ENCODE results near the gene DAAM1.

Gene DAAM1

DNA sequence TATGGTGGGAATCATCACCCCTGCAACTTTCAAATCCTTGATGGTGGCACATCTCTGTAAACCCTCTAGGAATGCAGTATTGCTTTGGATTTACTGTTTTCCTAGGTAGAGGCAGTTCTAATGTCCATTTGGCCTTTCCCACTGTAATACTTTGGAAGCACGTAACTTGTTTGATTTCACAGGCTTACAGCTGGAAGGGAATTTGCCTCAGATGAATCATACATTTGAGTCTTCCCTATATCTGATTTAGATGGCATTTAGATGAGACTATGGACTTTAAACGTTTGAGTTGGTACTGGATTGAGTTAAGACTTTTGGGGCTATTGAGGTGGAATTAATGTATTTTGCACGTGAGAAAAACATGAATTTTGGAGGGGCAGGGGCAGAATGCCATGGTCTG is 35.9 kb downstream of the DAAM1 start:
- DNase-seq = no peak

DNA sequence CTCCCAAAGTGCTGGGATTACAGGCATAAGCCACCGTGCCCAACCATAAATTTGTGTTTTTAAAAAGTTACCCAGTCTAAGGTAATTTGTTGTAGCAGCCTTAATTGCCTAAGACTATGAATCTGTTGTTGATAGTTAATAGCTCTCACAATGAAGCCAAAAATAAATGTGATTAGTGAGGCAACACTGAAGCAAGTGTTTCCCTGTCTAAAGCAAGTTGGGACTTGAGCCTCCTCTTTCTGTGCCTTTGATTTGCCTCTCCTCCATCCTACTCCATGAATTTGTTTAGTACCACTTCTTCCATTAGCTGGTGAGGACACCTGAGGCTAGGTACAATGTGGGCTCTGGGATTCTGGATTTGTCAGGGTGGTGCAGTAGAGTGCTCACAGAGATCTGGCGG is 36.8 kb downstream of the DAAM1 start:
- DNase-seq = no peak

DNA sequence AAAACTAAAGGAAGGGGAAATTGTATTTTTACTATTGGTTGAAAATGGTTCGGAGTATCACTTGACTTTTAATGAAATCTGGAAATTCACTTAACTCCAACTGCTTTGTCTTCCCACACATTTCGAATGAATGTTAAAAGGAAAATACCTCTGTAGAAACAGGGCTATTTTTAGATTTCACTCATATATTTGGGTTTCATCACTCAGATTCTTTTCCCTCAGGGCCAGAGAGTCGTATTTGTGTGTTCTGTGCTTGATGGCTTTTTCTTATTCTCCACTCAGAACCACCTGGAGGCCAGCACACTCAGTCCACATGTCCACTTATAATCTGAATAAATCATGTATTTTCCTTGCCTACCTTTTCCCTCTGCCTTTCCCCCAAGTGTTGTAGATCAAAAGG is 40.0 kb downstream of the DAAM1 start:
- DNase-seq = peak; percentile 55

DNA sequence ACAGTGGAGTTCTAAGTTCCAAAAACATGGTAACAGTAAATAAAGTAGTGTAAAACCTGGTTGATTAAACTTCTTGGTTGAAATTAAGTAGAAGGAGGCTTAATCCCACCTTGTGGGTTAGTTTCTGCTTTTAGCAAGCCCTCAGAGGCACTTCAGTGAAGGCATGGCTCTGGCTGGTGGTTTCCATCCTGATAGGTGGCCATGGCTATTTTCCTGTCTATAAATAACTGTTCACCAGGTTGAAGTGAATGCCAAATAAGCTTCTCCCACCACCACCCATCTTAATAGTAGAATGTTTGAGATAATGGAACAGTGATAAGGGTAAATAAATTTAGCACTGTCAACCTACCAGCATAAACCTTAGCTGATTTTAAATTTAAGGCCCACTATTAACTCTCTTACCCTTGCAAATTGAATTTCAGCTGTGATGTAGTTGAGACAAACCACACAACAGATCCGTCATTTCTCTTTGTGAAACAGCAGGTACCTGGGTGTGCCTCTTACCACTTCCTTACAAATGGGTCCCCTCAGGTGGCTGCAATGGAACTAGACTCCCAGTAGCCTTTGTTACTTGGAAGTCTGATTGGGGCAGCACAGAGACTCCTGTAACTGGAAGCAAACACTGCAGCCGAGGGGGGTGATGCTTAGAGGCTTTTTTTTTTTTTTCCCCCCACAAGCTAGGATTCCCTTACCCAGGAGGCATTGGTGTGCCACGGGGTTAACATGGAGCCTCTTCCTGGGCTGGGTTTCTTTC is 41.4 kb downstream of the DAAM1 start:
- DNase-seq = no peak

DNA sequence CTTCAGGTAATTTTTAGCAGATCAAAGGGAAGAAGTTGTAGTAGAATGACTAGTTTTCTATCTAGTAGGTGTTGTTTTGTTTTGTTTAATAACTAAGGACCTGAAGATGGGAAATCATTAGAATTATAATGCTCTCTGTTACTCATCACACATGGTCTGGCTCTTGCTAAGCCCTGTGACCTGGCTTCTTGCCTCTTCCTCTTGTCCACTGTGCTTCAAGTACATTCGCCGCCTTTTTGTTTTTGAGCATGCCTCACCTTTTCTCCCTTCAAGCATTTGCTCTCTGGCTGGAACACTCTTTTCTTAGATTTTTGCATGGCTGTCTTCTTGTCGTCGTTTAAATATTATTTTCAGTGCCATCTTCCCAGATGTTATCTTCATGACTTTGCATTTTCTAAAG is 47.7 kb downstream of the DAAM1 start:
- DNase-seq = no peak

DNA sequence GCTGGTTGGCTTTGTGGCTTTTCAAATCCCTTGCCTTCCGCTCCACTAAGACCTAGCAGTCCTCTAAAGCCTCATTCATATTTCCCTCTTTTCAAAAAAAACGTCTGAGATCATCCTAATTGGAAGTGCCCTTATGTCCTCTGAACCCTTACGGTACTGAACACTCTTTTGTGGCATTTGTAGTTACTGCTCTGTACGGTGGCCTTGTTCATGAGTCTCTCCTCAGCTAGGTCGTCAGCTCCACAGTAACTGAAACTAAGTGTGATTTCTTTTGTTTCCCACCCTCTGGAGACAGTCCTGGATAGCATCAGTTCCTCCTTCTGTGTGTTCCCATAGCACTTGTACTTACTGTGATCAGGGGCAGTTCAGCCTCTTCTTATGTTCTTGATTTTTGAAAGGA is 49.7 kb downstream of the DAAM1 start:
- DNase-seq = no peak

DNA sequence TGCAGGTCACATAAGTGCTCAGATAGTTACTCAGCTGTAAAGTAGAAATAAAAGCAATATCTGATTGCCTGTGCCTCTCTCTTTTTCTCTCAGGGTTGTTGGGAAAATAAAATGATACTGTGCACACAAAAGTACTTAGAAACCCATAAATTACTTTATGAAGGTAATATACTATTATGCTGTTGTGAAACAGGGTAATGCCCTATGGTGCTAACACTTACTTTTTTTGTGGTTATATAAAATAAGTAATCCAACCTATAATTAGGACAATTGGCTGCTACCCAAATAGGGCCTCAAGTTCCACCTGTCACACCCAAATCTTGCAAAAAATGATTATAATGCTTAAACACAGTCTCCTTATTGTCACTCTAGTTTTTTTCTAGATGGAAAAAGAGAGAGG is 50.6 kb downstream of the DAAM1 start:
- DNase-seq = no peak

DNA sequence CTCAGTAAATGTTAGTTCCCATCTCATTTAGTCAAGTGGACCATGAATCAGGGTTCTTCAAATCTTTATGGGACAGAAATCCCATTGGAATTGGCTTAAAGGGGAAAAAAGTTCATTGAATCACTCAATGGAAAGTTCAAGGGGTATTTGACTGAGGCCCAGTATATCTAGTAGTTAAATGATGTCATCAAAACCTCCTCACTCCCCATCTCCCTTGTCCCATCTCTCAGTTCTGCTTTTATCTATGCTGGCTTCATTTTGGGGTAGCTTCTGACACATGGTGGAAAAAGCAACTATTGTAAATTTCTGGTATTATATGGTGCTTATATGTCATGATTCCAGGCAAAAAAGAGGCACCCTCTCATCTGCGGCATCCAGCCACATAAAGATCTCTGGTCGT is 51.9 kb downstream of the DAAM1 start:
- DNase-seq = no peak

DNA sequence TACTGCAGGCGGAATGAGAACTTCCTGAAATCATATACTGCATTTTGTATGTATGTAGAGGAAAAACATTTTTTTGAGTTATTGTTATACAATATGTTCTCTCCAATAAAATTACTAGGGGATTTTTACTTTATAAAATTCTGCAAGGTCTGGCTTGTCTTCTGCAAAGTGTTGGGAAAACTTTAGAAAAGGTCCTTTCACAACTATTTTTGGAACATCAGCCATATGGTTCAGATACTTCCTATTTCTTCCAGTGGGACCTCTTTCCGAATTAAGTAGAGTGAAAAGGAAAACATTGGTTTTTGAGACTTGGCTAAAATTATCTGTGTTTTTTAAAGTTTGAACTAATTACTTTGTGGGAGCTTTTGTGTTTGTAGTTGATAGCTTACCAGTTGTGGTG is 52.7 kb downstream of the DAAM1 start:
- DNase-seq = no peak

DNA sequence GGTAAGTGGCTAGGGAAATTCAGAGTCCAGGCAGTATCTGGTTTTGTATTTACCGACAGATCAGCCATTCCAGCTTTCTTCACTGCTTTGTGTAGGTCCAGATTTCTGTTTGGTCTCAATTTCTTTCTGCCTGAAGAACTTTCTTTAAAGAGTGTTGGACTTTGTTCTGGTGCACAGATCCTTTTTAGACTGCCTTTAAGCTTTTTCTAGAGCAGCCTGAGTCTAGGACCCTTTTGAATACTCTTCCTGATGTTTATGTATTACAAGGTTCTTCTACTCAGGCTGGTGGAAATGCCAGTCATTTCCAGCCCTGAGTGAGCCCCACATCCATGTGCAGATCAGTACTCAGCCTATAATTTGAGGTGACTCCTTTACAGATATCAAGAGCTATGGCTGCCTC is 54.7 kb downstream of the DAAM1 start:
- no peak for DNase-seq

DNA sequence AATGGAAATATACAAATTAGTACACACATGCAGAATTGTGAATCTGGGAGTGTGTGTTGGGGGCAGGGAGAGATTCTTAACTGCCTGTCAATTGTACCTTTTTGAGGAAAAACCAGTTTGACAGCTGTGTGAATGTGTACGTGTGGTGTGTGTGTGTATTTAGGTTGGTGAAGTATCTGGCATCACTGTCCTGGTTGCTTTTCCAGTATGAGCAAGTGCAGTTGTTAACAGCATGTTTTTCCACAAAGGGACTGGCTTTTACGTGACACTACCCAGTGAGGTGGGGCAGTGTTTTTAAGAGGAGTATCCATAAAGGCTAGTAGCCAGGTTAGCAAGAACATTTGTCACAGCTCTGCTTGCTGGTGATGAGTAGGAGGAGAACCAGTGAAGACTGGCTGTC is 56.1 kb downstream of the DAAM1 start:
- no peak for DNase-seq

DNA sequence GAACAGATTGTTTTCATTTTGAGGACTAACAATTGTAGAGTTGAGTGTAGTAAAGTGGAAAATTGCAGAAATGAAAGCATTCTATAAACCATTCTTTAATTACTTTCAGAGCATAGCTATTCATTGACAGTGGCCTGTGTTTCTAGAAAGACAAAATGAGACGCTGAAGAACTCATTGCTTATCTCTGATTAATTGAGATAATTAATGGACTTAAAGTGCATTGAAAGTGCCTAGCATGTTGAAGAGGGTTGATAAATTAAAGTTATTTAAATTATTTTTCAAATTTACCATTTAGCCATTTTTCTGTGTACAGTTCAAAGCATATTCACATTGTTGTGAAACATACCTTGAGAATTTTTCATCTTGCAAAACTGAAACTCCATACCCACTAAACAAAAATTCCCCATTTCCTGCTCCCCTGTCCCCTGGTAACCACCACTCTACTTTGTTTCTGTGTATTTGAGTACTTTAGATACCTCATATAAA is 57.4 kb downstream of the DAAM1 start:
- DNase-seq = no peak

DNA sequence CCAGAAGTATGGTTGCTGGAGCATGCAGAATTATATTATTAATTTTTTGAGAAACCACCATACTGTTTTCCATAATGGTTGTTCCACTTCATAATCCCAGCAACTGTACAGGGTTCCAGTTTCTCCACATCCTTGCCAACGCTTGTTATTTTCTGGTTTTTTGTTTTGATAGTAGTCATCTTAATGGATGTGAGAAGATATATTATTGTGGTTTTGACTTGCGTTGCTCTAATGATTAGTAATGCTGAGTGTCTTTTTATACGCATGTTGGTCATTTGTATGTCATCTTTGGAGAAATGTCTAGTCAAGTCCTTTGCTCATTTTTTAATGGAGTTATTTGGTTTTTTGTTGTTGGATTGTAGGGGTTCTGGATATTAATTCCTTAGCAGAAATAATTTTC is 58.1 kb downstream of the DAAM1 start:
- DNase-seq = peak; percentile 47

DNA sequence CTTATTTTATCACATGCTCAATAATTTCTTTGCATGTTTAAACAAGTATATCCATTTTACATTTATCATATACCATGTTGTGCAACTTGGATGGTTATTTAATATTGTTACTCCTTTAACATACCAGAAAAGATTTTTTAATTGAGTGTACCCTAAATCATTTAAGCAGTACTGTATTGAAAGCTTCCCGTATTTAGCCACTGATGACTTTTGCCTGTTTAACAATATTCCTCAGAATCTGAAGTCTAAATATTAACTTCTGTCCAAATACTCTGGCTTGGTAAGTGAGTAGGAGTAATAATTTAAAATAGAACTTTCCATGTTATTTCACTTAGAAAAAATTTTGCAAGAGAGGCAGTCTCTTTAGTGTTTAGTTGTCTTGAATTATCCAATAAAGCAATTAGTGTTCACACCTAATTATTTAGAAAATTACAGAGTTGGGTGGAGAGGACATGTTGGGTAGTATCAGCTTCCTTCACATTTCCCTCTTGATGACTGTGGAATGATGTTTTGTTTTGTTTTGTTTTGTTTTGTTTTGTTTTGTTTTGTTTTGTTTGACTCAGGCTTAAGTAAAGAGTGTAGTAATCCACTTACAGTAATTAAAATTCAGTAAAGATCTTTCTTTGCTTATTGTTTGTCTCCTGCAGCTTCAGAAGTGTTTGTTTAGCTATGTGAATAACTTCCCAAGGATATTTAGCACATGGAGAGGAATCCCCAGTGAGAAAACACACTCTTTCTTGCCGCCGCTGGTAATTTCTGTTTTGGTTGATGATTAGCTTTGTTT is 59.5 kb downstream of the DAAM1 start:
- DNase-seq = no peak

DNA sequence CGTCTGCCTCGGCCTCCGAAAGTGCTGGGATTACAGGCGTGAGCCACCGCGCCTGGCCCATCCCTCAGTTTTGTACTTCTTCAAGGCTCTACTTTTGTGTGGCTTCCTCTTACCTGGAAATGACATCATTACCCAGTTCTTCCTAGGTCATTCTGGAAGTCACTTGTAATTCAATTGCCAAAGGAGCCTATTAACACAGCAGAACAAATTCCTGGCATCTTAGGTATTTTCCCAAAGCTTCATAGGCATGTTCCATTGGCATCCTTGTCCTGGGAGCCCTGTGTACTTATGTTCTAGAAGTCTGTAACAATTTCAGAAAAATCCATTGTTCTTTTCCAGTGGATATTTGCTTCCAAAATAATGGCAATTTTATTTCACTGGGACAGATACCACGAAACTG is 60.6 kb downstream of the DAAM1 start:
- no peak for DNase-seq

DNA sequence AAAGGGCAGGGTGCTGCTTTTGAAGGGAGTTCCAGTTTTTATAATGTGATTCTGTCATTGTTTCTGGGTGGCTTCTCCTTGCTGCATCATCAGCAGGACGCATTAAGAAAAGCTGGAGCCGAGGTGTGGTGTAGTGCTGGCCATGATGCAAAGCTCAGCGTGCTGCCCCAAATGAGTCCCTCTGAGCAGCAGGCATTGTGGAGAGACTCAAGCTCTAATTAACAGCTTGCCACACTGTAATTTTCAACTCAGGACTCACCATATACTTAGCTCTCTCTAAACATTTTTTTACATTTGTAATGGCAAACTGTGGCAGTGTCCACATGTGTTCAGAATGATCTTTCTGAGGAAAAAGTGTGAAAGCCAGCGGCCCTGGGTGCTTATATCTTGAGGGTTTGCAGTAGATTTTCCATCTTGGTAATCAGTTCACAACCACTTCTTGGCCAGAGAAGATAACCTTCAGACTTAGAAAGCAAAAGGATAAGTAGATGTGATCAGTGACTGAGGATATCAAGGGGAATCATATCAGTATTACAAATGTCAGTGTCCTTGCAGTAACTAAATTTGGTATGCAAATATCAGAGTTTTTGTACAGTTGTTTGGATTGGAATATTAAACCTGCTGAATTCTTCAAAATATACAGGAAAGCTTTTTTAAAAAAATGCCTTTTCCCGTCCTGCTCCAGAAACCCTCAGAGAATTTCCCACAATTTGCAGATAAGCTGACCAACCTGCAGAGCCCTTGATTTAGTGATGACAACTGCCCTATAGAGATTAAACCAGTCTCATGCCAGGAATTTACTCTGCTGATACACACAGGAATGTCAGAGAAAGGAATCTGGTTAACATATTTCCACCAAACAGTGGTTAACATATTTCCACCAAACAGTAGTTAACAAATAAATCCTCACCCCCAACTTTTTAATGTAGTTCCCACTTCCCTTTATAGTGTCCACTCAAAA is 63.6 kb downstream of the DAAM1 start:
- peak; percentile 81 for DNase-seq

DNA sequence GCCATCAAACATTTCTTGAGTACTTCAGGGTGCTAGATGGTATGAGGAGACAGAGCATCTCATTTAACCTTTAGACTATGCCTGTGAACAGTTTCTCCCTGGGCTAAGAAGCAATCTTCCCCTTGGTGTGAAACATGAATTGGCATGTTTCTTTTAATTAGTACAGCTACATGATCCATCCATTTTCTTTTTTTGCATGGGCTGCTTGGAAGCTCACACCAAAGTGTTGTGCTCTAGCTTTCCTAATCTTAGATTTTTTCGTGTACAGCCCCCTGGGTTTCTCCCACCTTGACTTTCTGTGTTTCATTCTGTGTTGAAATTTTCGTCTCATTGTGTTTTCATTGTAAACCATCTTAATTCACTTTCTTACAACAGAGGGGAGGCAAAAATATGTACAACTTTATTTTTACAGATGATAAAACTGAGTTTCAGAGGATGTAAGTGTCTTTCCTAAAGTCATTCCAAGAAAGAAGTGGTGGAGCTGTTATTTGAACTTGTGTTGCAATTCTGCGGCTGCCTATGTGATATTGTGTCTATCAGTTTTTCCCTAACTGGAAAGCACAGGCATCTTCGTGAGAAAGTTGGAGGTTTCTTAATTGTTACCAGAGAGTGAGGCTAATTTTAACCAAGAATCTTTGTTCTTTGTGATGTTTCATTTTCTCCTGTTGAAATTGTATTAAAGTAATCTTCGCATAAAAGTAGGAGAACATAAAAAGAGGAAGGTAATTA is 64.5 kb downstream of the DAAM1 start:
- peak; percentile 29 for DNase-seq

DNA sequence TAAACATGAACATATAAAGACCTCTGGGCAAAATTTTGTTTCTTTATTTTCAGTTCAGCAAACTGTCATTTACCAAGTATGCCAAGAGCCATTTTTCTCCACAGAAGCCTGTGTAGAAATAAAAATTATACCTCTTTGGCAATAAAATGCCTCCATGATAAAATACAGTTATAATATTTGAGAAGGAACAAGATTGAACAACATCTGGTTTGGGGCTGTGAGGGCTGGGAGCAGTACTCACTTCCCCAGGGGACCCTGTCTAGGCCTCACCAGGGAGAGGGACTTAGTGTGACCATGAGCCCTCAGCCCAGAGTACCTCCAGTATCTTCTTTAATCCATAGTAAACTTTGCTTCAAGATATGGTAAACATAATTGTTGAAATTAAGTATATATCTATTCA is 65.1 kb downstream of the DAAM1 start:
- DNase-seq = no peak

DNA sequence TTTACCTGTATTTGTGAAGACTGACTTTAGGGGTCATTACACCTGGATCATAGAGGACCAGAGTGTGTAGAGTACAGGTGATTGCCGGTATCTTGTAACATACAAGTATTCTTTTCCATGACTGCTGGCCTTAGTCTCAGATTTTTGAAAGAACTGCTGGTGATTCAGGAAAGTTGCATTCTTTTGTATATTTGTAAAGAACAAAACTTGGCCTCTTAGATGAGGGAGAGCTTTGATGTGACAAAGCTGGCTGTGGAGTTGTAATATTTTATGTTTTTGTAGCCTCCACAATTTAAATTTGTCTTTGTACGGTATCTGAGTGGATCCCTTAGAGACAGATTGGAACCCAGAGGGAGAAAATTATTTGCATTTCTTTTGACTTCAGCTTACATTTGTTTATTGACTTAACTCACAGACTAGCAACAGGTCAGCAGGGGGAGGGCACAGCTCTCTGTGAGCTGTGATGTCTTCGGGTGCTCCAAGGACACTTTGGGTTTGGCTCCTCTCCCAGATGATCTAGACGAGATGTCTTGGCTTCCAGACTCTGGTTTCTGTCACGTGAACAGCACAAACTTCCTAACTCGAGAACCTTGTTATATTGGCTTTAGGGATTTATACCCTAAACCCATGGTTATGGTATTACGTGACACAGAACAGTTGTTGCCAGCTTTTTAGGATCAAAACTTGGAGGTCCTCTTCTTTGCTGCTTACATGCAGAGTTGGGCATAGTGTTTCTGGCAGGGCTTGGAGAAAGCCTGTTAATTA is 65.9 kb downstream of the DAAM1 start:
- DNase-seq = peak; percentile 94

DNA sequence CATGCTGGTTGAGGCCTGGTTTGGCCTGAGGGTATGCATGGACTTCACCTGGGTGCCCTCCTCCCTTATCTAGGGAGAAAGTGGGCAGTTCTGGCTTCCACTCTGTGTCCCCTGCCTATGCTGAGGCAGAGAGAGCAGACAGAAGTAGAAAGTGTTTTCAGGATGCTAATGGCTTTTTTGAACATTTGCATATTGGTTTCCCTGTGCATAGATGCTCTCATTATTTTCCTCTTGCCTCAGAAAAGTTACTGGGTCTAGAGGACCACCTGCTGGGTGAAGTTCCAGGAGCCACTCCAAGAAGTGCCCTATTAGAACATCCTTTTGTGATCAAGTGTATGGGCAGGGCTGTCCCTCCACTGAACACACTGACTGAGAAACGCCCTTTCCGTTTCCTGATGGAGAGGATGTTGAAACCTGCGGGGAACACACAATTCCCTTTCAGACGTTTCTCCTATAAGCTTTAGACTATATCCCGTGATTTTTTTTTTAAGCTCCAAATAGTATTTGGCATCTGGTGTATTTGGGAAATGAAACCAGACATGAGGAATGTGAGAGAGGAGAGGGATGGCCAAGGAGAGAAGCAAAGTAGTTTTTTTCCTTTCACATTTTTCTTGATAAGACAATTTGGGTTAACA is 66.6 kb downstream of the DAAM1 start:
- DNase-seq = peak; percentile 72

DNA sequence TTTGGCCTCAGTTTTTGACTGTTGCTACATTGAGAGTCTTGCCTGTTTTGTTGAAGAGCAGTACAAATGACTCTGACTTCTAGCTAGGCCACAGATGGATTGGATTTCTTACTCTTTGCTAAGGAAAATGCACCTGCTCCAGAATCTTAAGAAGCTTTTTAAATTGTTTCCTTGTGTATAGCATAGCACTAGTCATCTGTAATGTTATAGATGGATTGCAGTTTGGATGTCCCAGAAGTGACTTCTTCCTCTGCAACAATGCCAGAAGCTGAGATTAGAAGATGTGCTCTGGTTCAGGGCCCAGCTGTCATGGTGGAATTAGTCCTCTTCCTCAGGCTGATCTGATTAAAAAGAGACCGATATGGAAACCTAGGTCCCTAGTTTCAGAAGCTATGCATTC is 67.9 kb downstream of the DAAM1 start:
- no peak for DNase-seq

Data from fibroblast of skin of back (primary cell).